ENCODE measurements around the gene CXCR2. TPM values are rescaled to one million over a fixed set of nuclear protein-coding genes. Genes with fewer than 3 reads are reported as not detected.

Gene CXCR2
- total RNA-seq, 4 donors from 2014 or later: 2.4 to 3.2 TPM; not detected in 2

DNA sequence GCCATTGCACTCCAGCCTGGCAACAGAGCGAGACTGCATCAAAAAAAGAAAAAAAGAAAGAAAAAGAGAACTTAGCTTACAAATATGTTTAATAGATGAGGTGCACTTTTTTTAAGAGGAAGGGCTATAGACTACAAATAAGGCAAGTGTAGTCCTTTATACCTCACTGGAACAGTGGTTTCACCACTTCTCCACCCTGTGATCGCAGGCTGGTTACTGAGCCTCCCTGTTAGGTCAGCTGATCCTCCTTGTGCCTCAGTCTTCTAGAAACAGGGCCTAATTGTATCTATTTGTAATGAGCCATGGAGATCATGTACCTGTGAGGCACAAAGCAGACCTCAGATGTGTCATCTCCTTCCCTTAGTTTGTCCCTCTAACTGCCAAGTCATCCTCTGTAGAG lies 4.5 kb downstream of the CXCR2 start:
- Histone ChIP-seq H3K9me3 (no peaks in the 10 kb centered on the region), H3K4me3 (no peak overlapping the region), H3K27ac (no peak overlapping the region), H3K36me3 (no peaks in the 10 kb centered on the region), H3K27me3 (peaks cover 34% of the 10 kb centered on the region), H3K4me1 (no peaks in the 10 kb centered on the region)
- TF ChIP-seq, protein P1, sequence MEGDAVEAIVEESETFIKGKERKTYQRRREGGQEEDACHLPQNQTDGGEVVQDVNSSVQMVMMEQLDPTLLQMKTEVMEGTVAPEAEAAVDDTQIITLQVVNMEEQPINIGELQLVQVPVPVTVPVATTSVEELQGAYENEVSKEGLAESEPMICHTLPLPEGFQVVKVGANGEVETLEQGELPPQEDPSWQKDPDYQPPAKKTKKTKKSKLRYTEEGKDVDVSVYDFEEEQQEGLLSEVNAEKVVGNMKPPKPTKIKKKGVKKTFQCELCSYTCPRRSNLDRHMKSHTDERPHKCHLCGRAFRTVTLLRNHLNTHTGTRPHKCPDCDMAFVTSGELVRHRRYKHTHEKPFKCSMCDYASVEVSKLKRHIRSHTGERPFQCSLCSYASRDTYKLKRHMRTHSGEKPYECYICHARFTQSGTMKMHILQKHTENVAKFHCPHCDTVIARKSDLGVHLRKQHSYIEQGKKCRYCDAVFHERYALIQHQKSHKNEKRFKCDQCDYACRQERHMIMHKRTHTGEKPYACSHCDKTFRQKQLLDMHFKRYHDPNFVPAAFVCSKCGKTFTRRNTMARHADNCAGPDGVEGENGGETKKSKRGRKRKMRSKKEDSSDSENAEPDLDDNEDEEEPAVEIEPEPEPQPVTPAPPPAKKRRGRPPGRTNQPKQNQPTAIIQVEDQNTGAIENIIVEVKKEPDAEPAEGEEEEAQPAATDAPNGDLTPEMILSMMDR (IDR thresholded peaks at IDR 0.05): no peak
- no peak for TF ChIP-seq POLR2A (IDR thresholded peaks at IDR 0.05)
- TF ChIP-seq POLR2AphosphoS5 (IDR thresholded peaks at IDR 0.05): no peak
- TF ChIP-seq EP300 (IDR thresholded peaks at IDR 0.05): no peak
- 80 to 89% methylated on average over 1 to 2 of the region's 2 CpGs for WGBS, 2 donors (ENCODE audit: low coverage in 1 of 2)
- ATAC-seq: no peak

DNA sequence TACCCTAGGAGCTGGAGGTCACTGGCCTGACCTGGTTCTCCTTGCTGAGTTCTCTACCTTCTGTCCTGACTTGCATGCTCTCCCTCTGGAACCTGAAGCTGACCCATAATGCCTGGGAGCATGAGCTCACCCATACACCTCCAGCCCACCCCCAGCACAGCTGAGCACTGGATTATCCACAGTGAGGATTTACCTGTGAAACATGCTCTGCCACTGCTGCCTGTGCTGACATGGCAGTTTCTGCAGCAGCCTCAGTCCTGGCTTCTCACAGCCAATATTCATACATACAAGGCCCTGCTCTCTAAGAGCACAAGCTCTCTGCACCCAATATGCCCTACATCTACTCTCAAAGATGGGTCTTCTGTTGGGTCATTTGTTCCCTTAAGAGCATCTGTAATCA lies 5.0 kb downstream of the CXCR2 start:
- Histone ChIP-seq H3K4me1 (no peaks in the 10 kb centered on the region), H3K9me3 (no peaks in the 10 kb centered on the region), H3K36me3 (no peaks in the 10 kb centered on the region), H3K27me3 (peaks cover 33% of the 10 kb centered on the region), H3K27ac (no peak overlapping the region), H3K4me3 (no peak overlapping the region)
- no peak for TF ChIP-seq EP300 (IDR thresholded peaks at IDR 0.05)
- TF ChIP-seq POLR2AphosphoS5 (IDR thresholded peaks at IDR 0.05): no peak
- TF ChIP-seq POLR2A (IDR thresholded peaks at IDR 0.05): no peak
- TF ChIP-seq, protein P1 (IDR thresholded peaks at IDR 0.05): no peak
- ATAC-seq: no peak

DNA sequence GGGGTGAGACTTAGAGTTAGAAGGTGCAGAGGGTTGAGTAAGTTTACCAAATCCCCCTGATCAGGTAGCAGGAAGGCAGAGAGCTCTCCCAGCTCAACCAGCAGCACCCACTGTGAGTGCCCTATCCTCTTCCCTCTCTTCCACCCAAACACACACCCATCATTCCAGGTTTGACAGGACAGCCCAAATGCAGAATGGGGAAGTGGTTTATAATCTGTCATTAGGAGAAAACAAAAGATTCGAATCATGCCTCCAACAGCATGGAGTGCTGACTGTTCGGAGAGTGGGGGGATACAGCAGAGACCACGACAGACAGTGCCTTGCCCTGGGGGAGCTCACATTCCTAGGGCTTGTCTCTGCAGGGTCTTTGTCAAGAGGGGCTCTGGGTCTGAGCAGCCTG lies 11.7 kb downstream of the CXCR2 start:
- Histone ChIP-seq H3K4me1 (no peaks in the 10 kb centered on the region), H3K36me3 (no peaks in the 10 kb centered on the region), H3K9me3 (no peaks in the 10 kb centered on the region), H3K27me3 (peaks cover 68% of the 10 kb centered on the region), H3K27ac (no peak overlapping the region), H3K4me3 (no peak overlapping the region)
- no peak for TF ChIP-seq EP300 (IDR thresholded peaks at IDR 0.05)
- TF ChIP-seq, protein P1 (IDR thresholded peaks at IDR 0.05): no peak
- TF ChIP-seq POLR2AphosphoS5 (IDR thresholded peaks at IDR 0.05): no peak
- TF ChIP-seq POLR2A (IDR thresholded peaks at IDR 0.05): no peak
- 38 to 71% methylated on average over 3 of the region's 3 CpGs for WGBS, 2 donors (ENCODE audit: low coverage in 1 of 2)
- ATAC-seq: no peak

DNA sequence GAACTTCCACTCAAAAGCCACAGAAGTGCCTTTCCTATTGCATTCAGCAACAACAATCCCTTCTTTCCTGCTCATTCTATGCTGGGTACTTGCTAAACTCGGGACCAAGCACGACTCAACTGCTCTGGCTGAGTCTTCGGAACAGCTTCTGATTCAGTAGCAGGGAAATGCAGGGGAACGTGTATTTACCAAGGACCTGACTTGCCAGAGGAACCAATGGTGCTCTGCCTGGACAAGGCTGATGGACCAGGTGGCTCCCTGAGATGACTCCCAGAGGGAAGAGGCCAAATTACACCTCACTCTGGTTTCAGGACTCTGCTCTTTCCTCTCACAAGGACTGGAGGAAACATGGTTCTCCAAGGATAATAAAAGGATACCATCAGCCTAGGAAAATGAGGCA lies 12.2 kb downstream of the CXCR2 start:
- H3K27ac ChIP-seq: no peak overlapping the region
- TF ChIP-seq EP300 (IDR thresholded peaks at IDR 0.05): no peak
- TF ChIP-seq, protein P1 (IDR thresholded peaks at IDR 0.05): no peak
- no peak for TF ChIP-seq POLR2A (IDR thresholded peaks at IDR 0.05)
- TF ChIP-seq POLR2AphosphoS5 (IDR thresholded peaks at IDR 0.05): no peak
- H3K27me3 ChIP-seq: peaks cover 68% of the 10 kb centered on the region
- no peaks in the 10 kb centered on the region for H3K36me3 ChIP-seq
- WGBS, 2 donors (ENCODE audit: low coverage in 1 of 2): 100% methylated on average over 2 of the region's 4 CpGs; no CpG with 5 or more reads in 1 of the 2 donors
- no peaks in the 10 kb centered on the region for H3K9me3 ChIP-seq
- ATAC-seq: no peak
- H3K4me1 ChIP-seq: no peaks in the 10 kb centered on the region
- no peak overlapping the region for H3K4me3 ChIP-seq

DNA sequence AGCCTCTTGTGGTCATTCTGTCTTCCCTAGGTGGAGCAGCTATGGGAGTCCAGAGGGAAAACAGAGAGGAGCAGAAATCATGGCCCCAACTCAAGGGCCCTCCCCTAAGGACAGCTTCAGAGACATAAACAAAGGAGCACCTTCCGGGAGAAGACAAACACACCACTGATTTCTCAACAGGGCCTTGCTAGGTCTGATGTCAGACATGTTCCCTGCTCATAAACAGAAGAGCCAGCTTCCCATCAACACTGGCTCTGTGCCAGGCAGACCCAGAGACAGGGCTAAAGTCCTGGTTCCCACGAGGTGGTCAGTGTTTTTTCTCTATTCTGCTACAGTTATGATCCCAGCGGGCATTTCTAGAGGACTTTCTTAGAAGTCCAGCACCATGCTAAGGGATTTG lies 19.3 kb downstream of the CXCR2 start:
- ATAC-seq: no peak
- no peak overlapping the region for H3K27ac ChIP-seq
- 47% methylated on average over 3 of the region's 3 CpGs; no CpG with 5 or more reads in 1 of the 2 donors for WGBS, 2 donors (ENCODE audit: low coverage in 1 of 2)

More for the DNA sequence above, 19.3 kb downstream of the CXCR2 start:
- no peaks in the 10 kb centered on the region for H3K4me1 ChIP-seq
- TF ChIP-seq EP300 (IDR thresholded peaks at IDR 0.05) (no peak), POLR2A (IDR thresholded peaks at IDR 0.05) (no peak), POLR2AphosphoS5 (IDR thresholded peaks at IDR 0.05) (no peak)
- TF ChIP-seq, protein P1 (IDR thresholded peaks at IDR 0.05): no peak
- no peak overlapping the region for H3K4me3 ChIP-seq
- H3K36me3 ChIP-seq: no peaks in the 10 kb centered on the region
- no peaks in the 10 kb centered on the region for H3K9me3 ChIP-seq
- peaks cover 17% of the 10 kb centered on the region for H3K27me3 ChIP-seq
